Activated CD8-positive, alpha-beta T cell treated with anti-CD3 and anti-CD28 coated beads for 36 hours (primary cell): Measurements from ENCODE around the gene RASD1. TPM values are rescaled to one million over a fixed set of nuclear protein-coding genes. Genes with fewer than 3 reads are reported as not detected.

Experiments
- ATAC-seq: fragments of 200-7000 bp; cut with Tn5 transposase; one replicate; pipeline ENCODE4 v1.10.0; 2021; ENCODE audit warnings: mild to moderate bottlenecking, moderate library complexity
- CTCF ChIA-PET: fragments of 350-600 bp; sonication (Branson Sonifier 250); formaldehyde crosslinking; loops from one replicate; lab custom pipeline; 2021; ENCODE audit warnings: antibody characterized with exemption; lab: Charles Lee
- POLR2A ChIA-PET: fragments of 350-600 bp; sonication (Branson Sonifier 250); formaldehyde crosslinking; loops from one replicate; lab custom pipeline; 2021; ENCODE audit warnings: antibody characterized with exemption; lab: Charles Lee
- DNase-seq: peaks from one replicate; pipeline ENCODE4 v3.0.0-alpha.2; 2020
- H3K27ac Mint-ChIP-seq: one replicate; pipeline ENCODE4 v1.8.0; 2021; ENCODE audit warnings: mild to moderate bottlenecking, mixed read lengths
- H3K27me3 Mint-ChIP-seq: one replicate; pipeline ENCODE4 v1.8.0; 2021; ENCODE audit warnings: mixed read lengths
- H3K36me3 Mint-ChIP-seq: one replicate; pipeline ENCODE4 v1.8.0; 2021; ENCODE audit warnings: low read depth, mixed read lengths
- H3K4me1 Mint-ChIP-seq: one replicate; pipeline ENCODE4 v1.8.0; 2021; ENCODE audit warnings: low read depth, mixed read lengths
- H3K4me3 Mint-ChIP-seq: one replicate; pipeline ENCODE4 v1.8.0; 2021; ENCODE audit warnings: mild to moderate bottlenecking, moderate library complexity, mixed read lengths
- H3K9me3 Mint-ChIP-seq: one replicate; pipeline ENCODE4 v1.8.0; 2021; ENCODE audit warnings: mixed read lengths
- intact Hi-C: fragments of 100-400 bp; cut with micrococcal nuclease; formaldehyde crosslinking; loops from one replicate; pipeline ENCODE4 v1.10.0; 2022
- total RNA-seq, 2 experiments: library from RNA; stranded (reverse); gene quantifications; one replicate each; pipeline ENCODE4 v1.2.3, GENCODE V29; 2021
- TF ChIP-seq, protein P1 (sequence below): fragments of 200-600 bp; IDR thresholded peaks from one replicate; pipeline ENCODE4 v1.8.0; 2022; ENCODE audit warnings: antibody characterized with exemption, mild to moderate bottlenecking

Gene RASD1
- total RNA-seq, 2 experiments from 2014 or later = 0.54 to 0.74 TPM

GRCh38 chr17:17514993-17515933, 19.1 kb upstream of the RASD1 start:
- no peaks in the 10 kb centered on the region for H3K36me3 Mint-ChIP-seq
- H3K27me3 Mint-ChIP-seq = no peaks in the 10 kb centered on the region
- POLR2A ChIA-PET = no interaction called here

DNA sequence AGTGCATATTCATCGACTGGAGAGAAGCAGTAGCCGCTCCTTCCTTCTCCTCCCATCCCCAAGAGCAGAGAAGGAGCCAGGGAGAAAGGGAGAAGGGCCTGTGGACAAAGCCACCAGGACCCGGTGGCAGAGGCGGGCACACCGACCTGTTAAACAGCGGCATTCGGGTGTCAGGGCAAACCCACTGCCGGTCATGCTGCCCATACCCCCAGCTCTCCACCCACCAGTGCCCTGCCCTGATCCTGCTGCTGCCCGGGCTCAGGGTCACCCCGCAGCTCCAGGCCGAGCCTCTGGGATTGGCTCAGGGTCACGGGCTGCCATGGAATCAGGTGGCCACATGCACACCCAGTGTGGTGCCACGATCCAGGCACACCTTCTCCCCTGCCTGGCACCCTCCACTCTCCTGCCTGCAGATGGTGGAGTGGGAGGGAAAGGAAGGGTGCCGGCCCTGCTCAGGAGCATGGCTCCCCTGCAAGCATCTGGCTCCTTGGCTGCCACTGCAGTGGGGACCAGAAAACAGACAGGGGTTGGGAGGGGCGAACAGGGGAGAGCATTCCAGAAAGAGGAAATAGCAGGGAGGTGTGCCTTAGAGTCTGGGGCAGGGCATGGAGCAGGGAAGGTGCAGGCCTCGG, 18.3 kb upstream of the RASD1 start:
- no peak overlapping the region for H3K4me3 Mint-ChIP-seq
- no peaks in the 10 kb centered on the region for H3K36me3 Mint-ChIP-seq
- no peak overlapping the region for H3K27ac Mint-ChIP-seq
- ChIA-PET CTCF (interaction anchor here (3.5 kb wide), 1 partner anchor 17 kb away, joined by 11 read pairs; no protein-coding TSS in a partner anchor), POLR2A (no interaction called here)
- H3K27me3 Mint-ChIP-seq = no peaks in the 10 kb centered on the region
- H3K4me1 Mint-ChIP-seq = peaks cover 17% of the 10 kb centered on the region
- H3K9me3 Mint-ChIP-seq = no peaks in the 10 kb centered on the region
- intact Hi-C loops = no loop called here
- no peak for ATAC-seq
- TF ChIP-seq, protein P1, sequence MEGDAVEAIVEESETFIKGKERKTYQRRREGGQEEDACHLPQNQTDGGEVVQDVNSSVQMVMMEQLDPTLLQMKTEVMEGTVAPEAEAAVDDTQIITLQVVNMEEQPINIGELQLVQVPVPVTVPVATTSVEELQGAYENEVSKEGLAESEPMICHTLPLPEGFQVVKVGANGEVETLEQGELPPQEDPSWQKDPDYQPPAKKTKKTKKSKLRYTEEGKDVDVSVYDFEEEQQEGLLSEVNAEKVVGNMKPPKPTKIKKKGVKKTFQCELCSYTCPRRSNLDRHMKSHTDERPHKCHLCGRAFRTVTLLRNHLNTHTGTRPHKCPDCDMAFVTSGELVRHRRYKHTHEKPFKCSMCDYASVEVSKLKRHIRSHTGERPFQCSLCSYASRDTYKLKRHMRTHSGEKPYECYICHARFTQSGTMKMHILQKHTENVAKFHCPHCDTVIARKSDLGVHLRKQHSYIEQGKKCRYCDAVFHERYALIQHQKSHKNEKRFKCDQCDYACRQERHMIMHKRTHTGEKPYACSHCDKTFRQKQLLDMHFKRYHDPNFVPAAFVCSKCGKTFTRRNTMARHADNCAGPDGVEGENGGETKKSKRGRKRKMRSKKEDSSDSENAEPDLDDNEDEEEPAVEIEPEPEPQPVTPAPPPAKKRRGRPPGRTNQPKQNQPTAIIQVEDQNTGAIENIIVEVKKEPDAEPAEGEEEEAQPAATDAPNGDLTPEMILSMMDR = no peak
- no peak for DNase-seq

More at GRCh38 chr17:17514993-17515933, 19.1 kb upstream of the RASD1 start:
- intact Hi-C loops = no loop called here
- no peak for ATAC-seq
- Mint-ChIP-seq H3K27ac (no peak overlapping the region), H3K9me3 (no peaks in the 10 kb centered on the region), H3K4me3 (no peak overlapping the region), H3K4me1 (peaks cover 12% of the 10 kb centered on the region)
- DNase-seq = no peak
- TF ChIP-seq, protein P1 = no peak
- CTCF ChIA-PET = interaction anchor here (3.5 kb wide), 1 partner anchor 18 kb away, joined by 11 read pairs; no protein-coding TSS in a partner anchor

DNA sequence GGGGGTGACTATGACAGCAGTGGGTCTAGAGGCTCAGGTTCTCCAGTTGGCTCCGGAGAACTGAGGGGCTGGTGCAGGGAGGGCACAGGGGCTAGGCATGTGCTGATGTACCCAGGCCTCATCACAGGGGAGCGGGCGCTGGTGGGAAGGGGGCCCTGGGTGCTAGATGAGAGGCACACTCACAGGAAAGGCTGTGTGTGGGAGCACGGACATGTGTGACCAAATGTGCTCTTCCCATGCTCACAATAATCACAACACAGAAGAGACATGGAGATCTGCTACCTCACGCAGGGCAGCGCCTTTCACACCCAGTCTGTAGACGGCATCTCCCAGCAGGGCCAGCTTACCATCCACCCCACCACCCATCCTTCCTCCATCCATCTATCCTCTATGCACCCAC, 17.4 kb upstream of the RASD1 start:
- no peak overlapping the region for H3K4me3 Mint-ChIP-seq
- H3K4me1 Mint-ChIP-seq = peaks cover 17% of the 10 kb centered on the region
- no peak overlapping the region for H3K27ac Mint-ChIP-seq
- DNase-seq = no peak
- TF ChIP-seq, protein P1 = no peak
- H3K36me3 Mint-ChIP-seq = no peaks in the 10 kb centered on the region
- ChIA-PET POLR2A (no interaction called here), CTCF (interaction anchor here (3.5 kb wide), 1 partner anchor 17 kb away, joined by 11 read pairs; no protein-coding TSS in a partner anchor)
- ATAC-seq = no peak
- no peaks in the 10 kb centered on the region for H3K9me3 Mint-ChIP-seq
- intact Hi-C loops = no loop called here
- no peaks in the 10 kb centered on the region for H3K27me3 Mint-ChIP-seq

DNA sequence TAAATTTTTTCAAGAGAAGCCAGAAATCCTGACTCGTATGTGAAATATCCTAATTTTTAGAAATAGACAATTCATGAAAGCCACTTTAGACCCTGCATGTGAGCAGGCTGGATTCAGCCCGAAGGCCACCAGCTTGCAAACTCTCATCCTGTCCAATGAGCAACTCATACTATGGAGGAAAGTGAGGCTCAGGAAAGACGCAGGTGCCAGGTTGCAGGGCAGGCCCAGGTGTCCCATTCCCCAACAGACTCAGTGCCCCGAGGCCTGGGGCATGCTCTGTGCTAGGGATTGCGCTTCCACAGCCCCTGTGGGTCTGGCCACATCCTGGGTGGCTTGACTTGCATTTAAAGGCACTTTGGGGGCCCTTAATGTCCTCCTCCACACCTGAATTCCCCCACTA, 16.7 kb upstream of the RASD1 start:
- H3K9me3 Mint-ChIP-seq = no peaks in the 10 kb centered on the region
- ATAC-seq (no peak), DNase-seq (no peak)
- intact Hi-C loops = no loop called here
- no peak overlapping the region for H3K4me3 Mint-ChIP-seq
- peaks cover 17% of the 10 kb centered on the region for H3K4me1 Mint-ChIP-seq
- ChIA-PET CTCF (no interaction called here), POLR2A (interaction anchor here (1.0 kb wide), 1 partner anchor 48 kb away, joined by 3 read pairs; no protein-coding TSS in a partner anchor)
- no peaks in the 10 kb centered on the region for H3K36me3 Mint-ChIP-seq
- H3K27me3 Mint-ChIP-seq = no peaks in the 10 kb centered on the region
- TF ChIP-seq, protein P1 = no peak
- H3K27ac Mint-ChIP-seq = no peak overlapping the region
